Psoas muscle (tissue), 8 donors: Measurements from ENCODE around the gene TSC22D4. TPM values are rescaled to one million over a fixed set of nuclear protein-coding genes. Genes with fewer than 3 reads are reported as not detected.

Experiments used
- ATAC-seq, 4 donors: fragments of 200-7000 bp; cut with Tn5 transposase; one replicate each; pipeline ENCODE4 v1.9.1; 2020; ENCODE audit warnings: moderate library complexity in 3 of 4, mild to moderate bottlenecking in 2 of 4
- DNase-seq, 2 donors: peaks; one replicate each; pipeline ENCODE4 v3.0.0-alpha.2; 2020
- H3K27ac ChIP-seq: fragments of 200-600 bp; one replicate; pipeline ENCODE4 v1.8.0; 2022
- H3K27me3 ChIP-seq, 3 donors: fragments of 200-600 bp in 1 of 3; one replicate each; pipeline versions ENCODE4 v1.6.1 to v1.8.0; 2013 to 2022; ENCODE audit warnings: low read length in 2 of 3, mild to moderate bottlenecking in 2 of 3, moderate library complexity in 1 of 3; ENCODE audit not compliant: insufficient read depth in 3 of 3
- H3K36me3 ChIP-seq, 2 donors: fragments of 200-600 bp in 1 of 2; one replicate each; pipeline versions ENCODE4 v1.6.1 to v1.8.0; 2013 to 2022; ENCODE audit warnings: low read depth in 1 of 2, mild to moderate bottlenecking in 1 of 2, moderate library complexity in 1 of 2; ENCODE audit not compliant: insufficient read depth in 1 of 2
- H3K4me1 ChIP-seq: fragments of 200-600 bp; one replicate; pipeline ENCODE4 v1.8.0; 2022
- H3K4me3 ChIP-seq: fragments of 200-600 bp; one replicate; pipeline ENCODE4 v1.8.0; 2022; ENCODE audit warnings: mild to moderate bottlenecking
- H3K9me3 ChIP-seq: fragments of 200-600 bp; one replicate; pipeline ENCODE4 v1.8.0; 2022
- CTCF ChIP-seq: fragments of 200-600 bp; IDR thresholded peaks from one replicate; pipeline ENCODE4 v1.8.0; 2022; ENCODE audit warnings: antibody characterized with exemption
- WGBS, 3 donors: extraction: QIAGEN DNeasy Blood & Tissue Kit; methylation state at CpG; one replicate each; pipeline versions ENCODE4 v1.1.6 to v1.1.7; 2013; 5-methylcytosine and 5-hydroxymethylcytosine counted together
- intact Hi-C, 2 donors: fragments of 100-400 bp; cut with DNase I; formaldehyde crosslinking; loops; one replicate each; pipeline versions ENCODE4 v1.11.0 to v1.14.2; 2022
- polyA plus RNA-seq, 3 donors: library from polyadenylated mRNA; stranded (reverse); fragments of 200-250 nt; gene quantifications; one replicate each; pipeline ENCODE4 v1.2.3, GENCODE V29; 2013
- total RNA-seq, 4 donors: library from RNA; stranded (reverse); fragmentation: NEBNext Ultra II Directional in 2 of 4; extraction: Animal tissue kit (Norgen Biotek cat#: 25700) in 2 of 4; gene quantifications; one replicate each; pipeline versions ENCODE4 v1.2.1 to v1.2.4, GENCODE V29; 2021 to 2023
- donor health status: healthy with polysubstance abuse.
- donor health status: DM: no; HTN: no; CAD: no; lungs with moderate emphysema.
- donor health status: Bipolar disorder and iron deficiency.
- donor health status: healthy.
- donor health status: DM: yes; HTN: yes; CAD: no.
- donor health status: DM: no; HTN: no; CAD: no.
- donor health status: DM: no; HTN: no; CAD: no.
- donor health status: DM: yes; HTN: yes; CAD: no.

The TSC22D4 gene
- total and polyA plus RNA-seq, 7 donors, result 15.7 to 24.8 (median 16.7) TPM

GRCh38 chr7:100513212-100513810 is 34.3 kb upstream of the TSC22D4 start:
- Histone ChIP-seq H3K27me3 (peaks cover 0 to 9% (median 2%) of the 10 kb centered on the region in 3 donors), H3K36me3 (no peaks in the 10 kb centered on the region), H3K4me1 (no peaks in the 10 kb centered on the region), H3K9me3 (no peaks in the 10 kb centered on the region), H3K27ac (no peak overlapping the region), H3K4me3 (no peak overlapping the region)
- 86% methylated on average over 9 of the region's 9 CpGs for WGBS, 3 donors
- no peak for ATAC-seq
- no peak for TF ChIP-seq CTCF
- DNase-seq, result no peak
- intact Hi-C loops, result no loop called here

- WGBS, 3 donors, result 90 to 91% (median 91%) methylated on average over 9 of the region's 9 CpGs
- TF ChIP-seq CTCF, result no peak
- intact Hi-C loops, result no loop called here
- ATAC-seq, result no peak
- H3K4me3 ChIP-seq, result no peak overlapping the region
- DNase-seq, result no peak
- H3K9me3 ChIP-seq, result no peaks in the 10 kb centered on the region
- no peaks in the 10 kb centered on the region for H3K36me3 ChIP-seq
- no peaks in the 10 kb centered on the region for H3K4me1 ChIP-seq
- peaks cover 0 to 9% (median 2%) of the 10 kb centered on the region in 3 donors for H3K27me3 ChIP-seq
- H3K27ac ChIP-seq, result no peak overlapping the region
These were observed 31.6 kb upstream of the TSC22D4 start for GRCh38 chr7:100510437-100511239.

- Histone ChIP-seq H3K9me3 (no peaks in the 10 kb centered on the region), H3K4me3 (no peak overlapping the region), H3K4me1 (no peaks in the 10 kb centered on the region), H3K36me3 (no peaks in the 10 kb centered on the region), H3K27me3 (peaks cover 0 to 9% (median 2%) of the 10 kb centered on the region in 3 donors), H3K27ac (no peak overlapping the region)
- ATAC-seq (no peak), DNase-seq (no peak)
- intact Hi-C loops, result no loop called here
- TF ChIP-seq CTCF, result no peak
- WGBS, 3 donors, result 16 to 25% (median 22%) methylated on average over 15 of the region's 15 CpGs
These were observed 30.2 kb upstream of the TSC22D4 start for GRCh38 chr7:100509231-100509630.

- peaks cover 0 to 9% (median 4%) of the 10 kb centered on the region in 3 donors for H3K27me3 ChIP-seq
- WGBS, 3 donors, result 61 to 69% (median 61%) methylated on average over 8 of the region's 8 CpGs
- no peak for ATAC-seq
- no peak overlapping the region for H3K4me3 ChIP-seq
- no peaks in the 10 kb centered on the region for H3K4me1 ChIP-seq
- TF ChIP-seq CTCF, result no peak
- no peaks in the 10 kb centered on the region for H3K36me3 ChIP-seq
- no peak for DNase-seq
- intact Hi-C loops, result no loop called here
- no peak overlapping the region for H3K27ac ChIP-seq
- H3K9me3 ChIP-seq, result no peaks in the 10 kb centered on the region
These were observed 27.4 kb upstream of the TSC22D4 start for GRCh38 chr7:100506356-100506923.
